HG02588 (cell line): Measurements from ENCODE around the gene ACTA2.

Source experiments
- ATAC-seq: cut with Tn5 transposase; IDR thresholded peaks from one replicate; pipeline ENCODE4 v1.9.1; 2021; ENCODE audit warnings: mild to moderate bottlenecking, moderate library complexity; ENCODE audit not compliant: unreplicated experiment

ACTA2 gene

DNA sequence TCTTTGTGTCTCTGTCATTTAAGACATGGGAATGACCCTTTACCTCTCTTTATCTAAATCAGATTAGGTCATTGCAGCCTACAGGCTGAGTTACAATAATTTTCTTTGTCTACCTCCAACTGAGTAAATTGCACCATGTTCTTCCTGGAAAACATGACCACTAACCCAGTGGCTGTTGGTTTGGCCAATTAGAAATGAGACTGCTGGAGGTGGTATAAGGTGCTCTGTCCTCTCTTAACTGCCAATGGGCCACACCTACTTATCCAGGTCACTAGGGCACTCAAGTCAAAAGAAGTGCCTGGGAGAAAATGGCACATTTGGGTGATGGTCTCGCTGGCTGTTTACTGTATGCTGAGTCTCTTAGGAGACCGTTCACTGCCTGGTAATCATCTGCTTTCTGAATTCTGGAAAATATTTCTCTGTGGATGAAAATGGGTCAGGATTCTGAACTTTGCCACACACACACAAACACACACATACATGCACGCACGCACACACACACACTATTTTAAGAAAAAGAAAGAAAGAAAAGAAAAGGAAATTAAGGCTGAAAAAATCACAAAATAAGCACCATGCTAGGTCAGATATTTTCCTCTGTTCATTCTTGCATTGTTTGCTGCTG lies 56.1 kb downstream of the ACTA2 start:
- ATAC-seq, result no peak

DNA sequence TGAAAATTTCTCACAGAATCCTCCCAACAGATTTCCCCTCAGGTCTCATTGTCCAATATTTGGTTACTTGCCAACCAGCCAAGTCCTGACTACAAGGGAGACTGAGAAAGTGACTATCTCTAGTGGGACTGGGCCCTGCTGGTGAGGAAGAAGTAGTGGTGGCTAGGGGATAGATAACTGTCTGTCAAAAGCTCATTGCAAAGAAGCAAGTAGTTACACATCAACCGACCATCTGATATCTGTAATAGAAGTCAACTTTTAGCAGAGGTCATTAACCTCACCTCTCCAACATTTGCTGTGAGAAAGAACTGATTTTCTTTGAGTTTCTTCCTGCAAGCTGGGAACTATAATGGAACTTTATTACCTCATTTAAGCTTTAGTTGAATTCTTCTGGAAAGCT lies 57.3 kb downstream of the ACTA2 start:
- ATAC-seq, result no peak

GRCh38 chr10:88893611-88894010 lies 59.0 kb downstream of the ACTA2 start:
- ATAC-seq, result no peak

- ATAC-seq, result no peak
Observed at GRCh38 chr10:88892222-88892967, 60.2 kb downstream of the ACTA2 start.

GRCh38 chr10:88890681-88891381 lies 61.7 kb downstream of the ACTA2 start:
- ATAC-seq, result no peak

- ATAC-seq, result no peak
Observed at GRCh38 chr10:88889559-88890337, 62.8 kb downstream of the ACTA2 start.

GRCh38 chr10:88888810-88889445 lies 63.6 kb downstream of the ACTA2 start:
- ATAC-seq, result no peak

DNA sequence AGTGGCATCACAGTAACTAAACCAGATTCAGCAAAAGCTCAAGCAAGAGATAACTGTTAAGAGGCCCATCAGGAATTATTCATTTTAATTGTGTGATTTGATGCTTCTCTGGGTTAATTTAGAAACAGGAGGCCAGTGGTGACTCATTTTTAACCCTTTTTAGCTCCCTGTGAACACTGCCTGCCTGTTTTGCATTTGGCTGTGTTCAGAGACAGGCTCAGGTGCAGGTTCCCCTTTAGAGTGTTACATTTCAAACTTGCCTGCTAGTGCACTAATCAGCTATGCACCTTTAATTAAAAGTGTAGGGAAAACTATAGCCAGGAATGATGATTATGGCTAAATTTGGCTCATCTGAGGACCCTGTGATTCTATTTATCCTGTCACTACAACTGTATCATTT lies 66.0 kb downstream of the ACTA2 start:
- ATAC-seq, result peak; percentile 55
